HG02678 (cell line): ENCODE results near the gene PLEKHG4B.

Experiments used
- ATAC-seq: cut with Tn5 transposase; IDR thresholded peaks from one replicate; pipeline ENCODE4 v1.9.1; 2021; ENCODE audit warnings: mild to moderate bottlenecking, moderate library complexity; ENCODE audit not compliant: unreplicated experiment

PLEKHG4B gene

GRCh38 chr5:128446-128845, 36.5 kb downstream of the PLEKHG4B start:
- no peak for ATAC-seq

GRCh38 chr5:129148-129547, 37.2 kb downstream of the PLEKHG4B start:
- no peak for ATAC-seq

GRCh38 chr5:129820-130219, 37.9 kb downstream of the PLEKHG4B start:
- no peak for ATAC-seq

- ATAC-seq, result no peak
Observed at GRCh38 chr5:130601-131131, 38.7 kb downstream of the PLEKHG4B start.

GRCh38 chr5:136901-137300, 44.9 kb downstream of the PLEKHG4B start:
- ATAC-seq, result no peak

- no peak for ATAC-seq
Observed at GRCh38 chr5:137741-138140, 45.8 kb downstream of the PLEKHG4B start.

- ATAC-seq, result no peak
Observed at GRCh38 chr5:138936-139335, 47.0 kb downstream of the PLEKHG4B start.

- ATAC-seq, result no peak
Observed at GRCh38 chr5:139579-140442, 47.8 kb downstream of the PLEKHG4B start.

GRCh38 chr5:140443-140829, 48.5 kb downstream of the PLEKHG4B start:
- no peak for ATAC-seq

- ATAC-seq, result no peak
Observed at GRCh38 chr5:141211-141610, 49.2 kb downstream of the PLEKHG4B start.

GRCh38 chr5:141761-142160, 49.8 kb downstream of the PLEKHG4B start:
- no peak for ATAC-seq

- ATAC-seq, result no peak
Observed at GRCh38 chr5:142246-142810, 50.4 kb downstream of the PLEKHG4B start.

GRCh38 chr5:143041-143440, 51.1 kb downstream of the PLEKHG4B start:
- no peak for ATAC-seq

GRCh38 chr5:144941-145340, 53.0 kb downstream of the PLEKHG4B start:
- no peak for ATAC-seq

- no peak for ATAC-seq
Observed at GRCh38 chr5:145585-146323, 53.8 kb downstream of the PLEKHG4B start.

GRCh38 chr5:147751-148150, 55.8 kb downstream of the PLEKHG4B start:
- no peak for ATAC-seq

GRCh38 chr5:149745-150485, 57.9 kb downstream of the PLEKHG4B start:
- ATAC-seq, result no peak

- ATAC-seq, result no peak
Observed at GRCh38 chr5:150746-151145, 58.8 kb downstream of the PLEKHG4B start.

GRCh38 chr5:152077-152476, 60.1 kb downstream of the PLEKHG4B start:
- ATAC-seq, result no peak

GRCh38 chr5:153256-153655, 61.3 kb downstream of the PLEKHG4B start:
- no peak for ATAC-seq

GRCh38 chr5:154236-154635, 62.3 kb downstream of the PLEKHG4B start:
- ATAC-seq, result no peak
